ENCODE measurements around the gene RAB26.
"Not testable (repeated sequence)": the region's sequence is repeated elsewhere in the genome, so short reads cannot be mapped to it uniquely, and the experiment has no call there.

DNA sequence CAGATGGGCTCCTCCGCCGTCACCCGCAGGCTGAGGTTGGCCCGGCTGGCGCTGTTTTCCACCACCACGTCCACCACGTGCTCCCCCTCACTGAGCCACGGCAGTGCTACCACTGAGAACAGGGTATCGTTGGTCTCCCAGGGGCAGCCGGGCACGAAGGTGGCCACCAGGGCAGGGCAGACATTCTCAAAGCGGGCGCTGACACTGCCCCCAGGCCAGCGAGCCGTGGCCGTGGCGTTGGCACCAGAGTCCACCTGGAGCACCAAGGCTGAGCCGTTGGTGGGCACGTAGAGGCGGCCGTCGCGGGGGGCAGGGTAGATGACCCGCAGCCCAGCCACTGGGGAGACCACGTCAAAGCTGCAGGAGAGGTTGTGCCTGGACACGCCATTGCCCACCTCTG, 34.2 kb upstream of the RAB26 start:
- TF ChIP-seq, protein P1, sequence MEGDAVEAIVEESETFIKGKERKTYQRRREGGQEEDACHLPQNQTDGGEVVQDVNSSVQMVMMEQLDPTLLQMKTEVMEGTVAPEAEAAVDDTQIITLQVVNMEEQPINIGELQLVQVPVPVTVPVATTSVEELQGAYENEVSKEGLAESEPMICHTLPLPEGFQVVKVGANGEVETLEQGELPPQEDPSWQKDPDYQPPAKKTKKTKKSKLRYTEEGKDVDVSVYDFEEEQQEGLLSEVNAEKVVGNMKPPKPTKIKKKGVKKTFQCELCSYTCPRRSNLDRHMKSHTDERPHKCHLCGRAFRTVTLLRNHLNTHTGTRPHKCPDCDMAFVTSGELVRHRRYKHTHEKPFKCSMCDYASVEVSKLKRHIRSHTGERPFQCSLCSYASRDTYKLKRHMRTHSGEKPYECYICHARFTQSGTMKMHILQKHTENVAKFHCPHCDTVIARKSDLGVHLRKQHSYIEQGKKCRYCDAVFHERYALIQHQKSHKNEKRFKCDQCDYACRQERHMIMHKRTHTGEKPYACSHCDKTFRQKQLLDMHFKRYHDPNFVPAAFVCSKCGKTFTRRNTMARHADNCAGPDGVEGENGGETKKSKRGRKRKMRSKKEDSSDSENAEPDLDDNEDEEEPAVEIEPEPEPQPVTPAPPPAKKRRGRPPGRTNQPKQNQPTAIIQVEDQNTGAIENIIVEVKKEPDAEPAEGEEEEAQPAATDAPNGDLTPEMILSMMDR (IDR thresholded peaks at IDR 0.05) = not testable (repeated sequence)
- TF ChIP-seq POLR2A (IDR thresholded peaks at IDR 0.05) = not testable (repeated sequence)

Data from thyroid gland (tissue), 4 donors.